NCI-H2171 (cell line): ENCODE data around the gene LRIT1.

Experiments used
- DNase-seq: peaks from one replicate; lab custom pipeline; 2025; lab: John Stamatoyannopoulos, UW

The LRIT1 gene

GRCh38 chr10:84193327-84193726, 48.0 kb downstream of the LRIT1 start:
- no peak for DNase-seq

GRCh38 chr10:84191106-84191505, 50.2 kb downstream of the LRIT1 start:
- no peak for DNase-seq

GRCh38 chr10:84190621-84191020, 50.7 kb downstream of the LRIT1 start:
- no peak for DNase-seq

- no peak for DNase-seq
These were observed 52.5 kb downstream of the LRIT1 start for GRCh38 chr10:84188815-84189214.

GRCh38 chr10:84185526-84186175, 55.7 kb downstream of the LRIT1 start:
- DNase-seq, result no peak

- no peak for DNase-seq
These were observed 56.8 kb downstream of the LRIT1 start for GRCh38 chr10:84184517-84184916.

- no peak for DNase-seq
These were observed 59.7 kb downstream of the LRIT1 start for GRCh38 chr10:84181631-84182030.
